Mesenchymal stem cell (in vitro differentiated cells and primary cell): Measurements from ENCODE around the gene HSPG2.
A peak's percentile ranks its signal among the peaks of the same experiment; 100 is the strongest.

Experiments used
- DNase-seq: peaks from one replicate; pipeline ENCODE4 v3.0.0-alpha.2; 2013
- H2AFZ ChIP-seq: one replicate; pipeline ENCODE4 v1.6.1; 2013; ENCODE audit warnings: low read depth, mild to moderate bottlenecking, control low read depth, inconsistent platforms, low read length, moderate library complexity
- H2AK5ac ChIP-seq: 2 replicates; pipeline ENCODE4 v1.6.1; 2013; ENCODE audit warnings: low read length, moderate library complexity, mild to moderate bottlenecking, inconsistent platforms; ENCODE audit not compliant: severe bottlenecking
- H2BK120ac ChIP-seq: one replicate; pipeline ENCODE4 v1.6.1; 2013; ENCODE audit warnings: low read depth, mild to moderate bottlenecking, inconsistent platforms, low read length, moderate library complexity
- H2BK12ac ChIP-seq, 2 experiments: one replicate each; pipeline ENCODE4 v1.6.1; 2013; ENCODE audit warnings: inconsistent platforms in 2 of 2, low read length in 2 of 2, mild to moderate bottlenecking in 2 of 2, moderate library complexity in 2 of 2, control low read depth in 1 of 2
- H2BK15ac ChIP-seq: one replicate; pipeline ENCODE4 v1.6.1; 2013; ENCODE audit warnings: mild to moderate bottlenecking, low read depth, inconsistent platforms; ENCODE audit not compliant: poor library complexity, severe bottlenecking
- H2BK5ac ChIP-seq: 2 replicates; pipeline ENCODE4 v1.6.1; 2013; ENCODE audit warnings: low read depth, mild to moderate bottlenecking, low read length, control low read depth, inconsistent platforms; ENCODE audit not compliant: poor library complexity, severe bottlenecking
- H3K14ac ChIP-seq, 2 experiments: one replicate each; pipeline ENCODE4 v1.6.1; 2013; ENCODE audit warnings: inconsistent platforms in 2 of 2, low read length in 2 of 2, control low read depth in 1 of 2, mild to moderate bottlenecking in 1 of 2, moderate library complexity in 1 of 2
- H3K18ac ChIP-seq, 2 experiments: one replicate each; pipeline ENCODE4 v1.6.1; 2013; ENCODE audit warnings: inconsistent platforms in 2 of 2, low read length in 2 of 2, control low read depth in 1 of 2, low read depth in 1 of 2, mild to moderate bottlenecking in 1 of 2
- H3K23ac ChIP-seq, 2 experiments: one replicate each; pipeline ENCODE4 v1.6.1; 2013; ENCODE audit warnings: inconsistent platforms in 2 of 2, low read length in 2 of 2, mild to moderate bottlenecking in 2 of 2, moderate library complexity in 2 of 2, control low read depth in 1 of 2
- H3K27ac ChIP-seq: 2 replicates; pipeline ENCODE4 v1.5.1; 2013; ENCODE audit warnings: mild to moderate bottlenecking, moderate library complexity, low read length, control low read depth, inconsistent platforms; ENCODE audit not compliant: poor library complexity, severe bottlenecking
- H3K27me3 ChIP-seq, 2 experiments: 2 replicates each; pipeline versions ENCODE4 v1.6.1 to v1.7.0; 2013; ENCODE audit warnings: low read length in 2 of 2, mild to moderate bottlenecking in 2 of 2, moderate library complexity in 2 of 2, control low read depth in 1 of 2, inconsistent platforms in 1 of 2; ENCODE audit not compliant: control insufficient read depth in 1 of 2, insufficient read depth in 1 of 2
- H3K36me3 ChIP-seq, 2 experiments: 2 replicates each; pipeline versions ENCODE4 v1.6.1 to v1.7.0; 2013; ENCODE audit warnings: low read length in 2 of 2, control low read depth in 1 of 2, inconsistent platforms in 1 of 2, low read depth in 1 of 2, mild to moderate bottlenecking in 1 of 2; ENCODE audit not compliant: insufficient read depth in 2 of 2, control insufficient read depth in 1 of 2
- H3K4ac ChIP-seq, 2 experiments: one replicate each; pipeline ENCODE4 v1.6.1; 2013; ENCODE audit warnings: inconsistent platforms in 2 of 2, low read length in 2 of 2, mild to moderate bottlenecking in 2 of 2, moderate library complexity in 2 of 2, control low read depth in 1 of 2, low read depth in 1 of 2
- H3K4me1 ChIP-seq: 2 replicates; pipeline ENCODE4 v1.6.1; 2013; ENCODE audit warnings: low read depth, low read length, control low read depth; ENCODE audit not compliant: control insufficient read depth, insufficient read depth
- H3K4me2 ChIP-seq: 2 replicates; pipeline ENCODE4 v1.6.1; 2013; ENCODE audit warnings: low read length, mild to moderate bottlenecking, inconsistent platforms; ENCODE audit not compliant: poor library complexity, severe bottlenecking
- H3K4me3 ChIP-seq, 2 experiments: 2 replicates each; pipeline versions ENCODE4 v1.5.1 to v1.7.0; 2013; ENCODE audit warnings: low read length in 2 of 2, mild to moderate bottlenecking in 2 of 2, control low read depth in 1 of 2, low read depth in 1 of 2; ENCODE audit not compliant: insufficient read depth in 1 of 2
- H3K79me1 ChIP-seq: replicated peaks from 2 replicates; pipeline ENCODE4 v1.6.1; 2013; ENCODE audit warnings: mild to moderate bottlenecking, control low read depth, low read length, inconsistent platforms; ENCODE audit not compliant: poor library complexity, severe bottlenecking
- H3K9ac ChIP-seq: 2 replicates; pipeline ENCODE4 v1.7.0; 2013; ENCODE audit warnings: mild to moderate bottlenecking, low read length, moderate library complexity
- H3K9me3 ChIP-seq: 2 replicates; pipeline ENCODE4 v1.7.0; 2013; ENCODE audit warnings: mild to moderate bottlenecking, low read length; ENCODE audit not compliant: control insufficient read depth
- H4K8ac ChIP-seq: one replicate; pipeline ENCODE4 v1.6.1; 2013; ENCODE audit warnings: inconsistent platforms, mild to moderate bottlenecking, low read length, moderate library complexity
- H4K91ac ChIP-seq: one replicate; pipeline ENCODE4 v1.6.1; 2013; ENCODE audit warnings: mild to moderate bottlenecking, low read length, inconsistent platforms
- WGBS: methylation state at CpG from one replicate; pipeline ENCODE4 v1.1.7; 2013; ENCODE audit warnings: mixed read lengths; 5-methylcytosine and 5-hydroxymethylcytosine counted together

The HSPG2 gene

DNA sequence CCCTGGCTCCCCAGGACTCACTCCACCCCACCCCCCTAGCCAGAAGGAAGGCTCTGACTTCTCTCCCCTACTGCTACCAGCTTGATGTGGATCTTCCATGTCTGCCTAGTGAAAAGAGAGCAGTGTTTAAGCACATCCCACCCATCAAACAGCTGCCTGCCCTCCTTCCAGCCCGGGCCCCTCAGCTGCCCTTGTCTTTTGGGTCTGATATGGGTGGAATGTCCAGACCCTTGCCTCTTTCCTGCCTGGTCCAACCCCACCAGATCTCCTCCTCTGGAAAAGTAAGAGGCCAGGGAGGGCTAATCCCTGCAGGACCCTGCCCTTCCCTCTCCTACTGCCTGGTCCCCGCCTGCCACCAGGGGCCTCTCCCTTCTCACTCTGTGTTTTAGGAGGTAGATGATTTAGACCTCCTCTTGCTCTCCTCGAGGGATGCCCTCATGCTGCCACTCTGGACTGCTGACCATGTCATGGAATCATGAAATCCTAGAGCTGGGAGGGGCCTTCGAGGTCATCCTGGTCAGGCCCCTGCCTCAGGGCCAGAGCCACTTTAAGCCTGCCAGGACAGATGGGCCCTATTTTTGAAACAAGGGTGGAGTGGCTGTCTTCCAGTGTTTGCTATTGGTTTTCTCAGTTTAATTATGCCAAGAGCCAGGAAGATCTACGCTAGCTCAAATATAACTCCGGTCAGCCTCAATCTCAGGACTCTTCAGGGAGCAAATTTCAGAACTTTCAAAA, 15.8 kb upstream of the HSPG2 start:
- Histone ChIP-seq H3K79me1 (no peaks in the 10 kb centered on the region), H3K9me3 (no peaks in the 10 kb centered on the region), H2BK12ac (peak overlapping the region in 1 of 2 experiments; percentile 29), H3K27ac (no peak overlapping the region), H2BK15ac (no peak overlapping the region), H3K18ac (no peak overlapping the region), H2AK5ac (no peak overlapping the region), H3K36me3 (no peaks in the 10 kb centered on the region), H4K8ac (no peak overlapping the region), H3K27me3 (peaks cover 0 to 3% of the 10 kb centered on the region in 2 experiments), H3K4ac (no peak overlapping the region), H2BK120ac (no peak overlapping the region), H4K91ac (no peak overlapping the region), H3K4me3 (no peak overlapping the region), H3K23ac (no peak overlapping the region), H3K9ac (no peak overlapping the region), H3K14ac (no peak overlapping the region), H3K4me1 (peaks cover 27% of the 10 kb centered on the region), H3K4me2 (no peak overlapping the region), H2AFZ (no peak overlapping the region), H2BK5ac (no peak overlapping the region)
- DNase-seq, result no peak
- 80% methylated on average over 6 of the region's 6 CpGs for WGBS

DNA sequence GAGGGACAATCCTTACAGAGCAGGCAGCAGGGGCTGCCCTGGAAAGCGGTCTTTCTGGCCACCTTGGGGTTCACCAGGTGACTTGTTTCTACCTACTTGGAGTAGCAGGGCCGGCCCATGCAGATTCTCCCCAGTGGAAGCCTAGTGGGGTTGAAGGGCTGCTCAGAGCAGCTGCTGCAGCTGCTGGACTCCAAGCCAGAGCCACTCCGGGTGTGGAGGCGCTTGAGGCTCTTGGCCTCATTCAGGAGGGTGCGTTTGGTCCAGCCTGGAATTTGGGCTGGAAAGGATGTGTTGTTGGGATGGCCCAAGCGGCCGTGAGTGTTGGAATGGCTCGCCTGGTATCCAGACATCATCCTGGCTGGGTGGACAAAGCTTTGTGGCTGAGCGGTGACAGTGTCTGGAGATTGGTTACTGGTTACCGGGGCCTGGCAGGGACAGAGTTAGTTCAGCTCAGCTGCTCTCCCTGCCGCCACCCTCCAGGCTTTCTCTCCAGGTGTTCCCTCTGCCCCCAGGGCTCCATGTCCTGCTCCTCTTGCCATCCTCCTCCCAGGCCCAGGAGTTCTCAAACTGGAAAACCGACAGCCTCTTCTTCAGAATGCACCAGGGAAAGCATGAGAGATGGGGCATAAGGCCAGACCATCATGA, 14.2 kb upstream of the HSPG2 start:
- Histone ChIP-seq H3K27me3 (peaks cover 0 to 3% of the 10 kb centered on the region in 2 experiments), H3K4me1 (peaks cover 15% of the 10 kb centered on the region), H3K36me3 (no peaks in the 10 kb centered on the region), H3K23ac (no peak overlapping the region), H3K14ac (no peak overlapping the region), H3K27ac (no peak overlapping the region), H3K4ac (no peak overlapping the region), H4K8ac (no peak overlapping the region), H2AFZ (no peak overlapping the region), H4K91ac (no peak overlapping the region), H2BK15ac (no peak overlapping the region), H2BK12ac (no peak overlapping the region), H2BK120ac (no peak overlapping the region), H3K9ac (no peak overlapping the region), H3K18ac (no peak overlapping the region), H3K4me2 (no peak overlapping the region), H3K79me1 (no peaks in the 10 kb centered on the region), H3K4me3 (no peak overlapping the region), H3K9me3 (no peaks in the 10 kb centered on the region), H2BK5ac (no peak overlapping the region), H2AK5ac (no peak overlapping the region)
- 91% methylated on average over 12 of the region's 12 CpGs for WGBS
- no peak for DNase-seq

DNA sequence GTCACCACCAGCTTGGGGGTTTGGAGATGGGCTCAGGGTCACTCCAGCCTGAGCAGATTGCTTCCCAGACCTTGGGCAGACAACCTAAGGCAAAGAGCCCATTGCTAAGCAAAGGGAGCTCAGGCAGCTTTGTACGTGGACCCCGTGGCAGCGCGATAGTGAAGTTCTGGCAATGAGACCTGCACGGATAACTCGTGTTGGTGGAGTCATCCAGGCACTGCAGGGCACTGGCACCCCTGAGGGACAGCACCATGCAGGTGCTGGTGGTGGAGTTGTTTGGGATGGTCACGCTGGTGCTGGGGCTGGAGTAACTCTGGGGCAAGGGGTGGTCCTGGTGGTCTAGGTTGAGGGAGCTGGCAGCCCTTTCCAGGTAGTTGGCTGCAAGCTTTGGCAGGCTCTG, 13.6 kb upstream of the HSPG2 start:
- peaks cover 9% of the 10 kb centered on the region for H3K4me1 ChIP-seq
- H2BK12ac ChIP-seq, result no peak overlapping the region
- no peak overlapping the region for H3K9ac ChIP-seq
- no peak overlapping the region for H2BK5ac ChIP-seq
- no peaks in the 10 kb centered on the region for H3K9me3 ChIP-seq
- H3K14ac ChIP-seq, result peak overlapping the region in 1 of 2 experiments; percentile 72
- H3K27me3 ChIP-seq, result peaks cover 0 to 3% of the 10 kb centered on the region in 2 experiments
- H3K79me1 ChIP-seq, result no peaks in the 10 kb centered on the region
- WGBS, result 96% methylated on average over 7 of the region's 7 CpGs
- no peak overlapping the region for H3K27ac ChIP-seq
- no peak overlapping the region for H2BK120ac ChIP-seq
- no peak overlapping the region for H2AFZ ChIP-seq
- H4K91ac ChIP-seq, result no peak overlapping the region
- H3K18ac ChIP-seq, result no peak overlapping the region
- peak overlapping the region in 1 of 2 experiments; percentile 6 for H3K4ac ChIP-seq
- no peak overlapping the region for H3K4me2 ChIP-seq
- H4K8ac ChIP-seq, result no peak overlapping the region
- H2AK5ac ChIP-seq, result peak overlapping the region; percentile 42
- no peak overlapping the region for H3K23ac ChIP-seq
- DNase-seq, result no peak
- peak overlapping the region in 1 of 2 experiments; percentile 26 for H3K4me3 ChIP-seq
- no peaks in the 10 kb centered on the region for H3K36me3 ChIP-seq
- H2BK15ac ChIP-seq, result no peak overlapping the region

DNA sequence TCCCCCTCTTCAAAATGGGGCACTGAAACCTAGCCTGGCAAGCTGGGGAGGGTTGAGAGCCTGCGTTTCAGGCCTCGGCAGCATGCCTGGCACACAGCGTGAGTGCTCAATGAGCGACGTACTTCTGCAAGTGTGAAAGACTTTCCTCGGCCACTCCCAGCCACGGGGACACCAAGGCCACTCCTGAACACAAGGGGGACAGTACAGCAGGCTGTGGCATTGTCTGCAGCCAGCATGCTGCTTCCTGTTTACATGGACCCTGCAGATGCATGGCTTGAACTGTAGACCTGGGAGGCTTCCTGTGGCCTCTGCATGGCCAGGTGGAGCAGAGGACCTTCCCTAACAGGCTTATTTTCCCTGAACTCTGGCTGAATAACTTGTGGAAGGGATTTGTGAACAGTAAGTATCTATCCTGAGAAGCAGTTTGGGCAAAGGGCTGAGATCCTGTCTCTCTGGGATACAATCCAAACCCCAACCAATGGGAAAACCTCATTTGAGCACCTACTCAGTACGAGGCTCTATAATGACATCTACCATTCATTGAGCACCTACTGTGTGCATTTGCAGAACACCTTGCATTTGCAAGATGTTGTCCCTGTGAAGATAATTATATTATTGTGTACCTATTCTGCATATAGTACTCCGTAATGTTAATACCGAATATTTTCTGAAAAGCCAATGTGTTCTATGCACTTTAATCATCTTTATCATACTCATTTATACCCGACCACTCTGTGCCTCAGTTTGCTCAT, 9.9 kb upstream of the HSPG2 start:
- Histone ChIP-seq H2BK12ac (no peak overlapping the region), H3K4me2 (no peak overlapping the region), H2BK15ac (no peak overlapping the region), H3K4me1 (peaks cover 7% of the 10 kb centered on the region), H3K9me3 (no peaks in the 10 kb centered on the region), H2AFZ (no peak overlapping the region), H4K91ac (no peak overlapping the region), H4K8ac (no peak overlapping the region), H3K4ac (no peak overlapping the region), H3K18ac (peak overlapping the region in 1 of 2 experiments; percentile 72), H2BK120ac (no peak overlapping the region), H2BK5ac (no peak overlapping the region), H3K23ac (no peak overlapping the region), H3K14ac (peak overlapping the region in 1 of 2 experiments; percentile 11), H2AK5ac (no peak overlapping the region), H3K36me3 (no peaks in the 10 kb centered on the region), H3K79me1 (no peaks in the 10 kb centered on the region), H3K9ac (no peak overlapping the region), H3K27ac (no peak overlapping the region), H3K4me3 (no peak overlapping the region), H3K27me3 (peaks cover 0 to 3% of the 10 kb centered on the region in 2 experiments)
- DNase-seq, result no peak
- 84% methylated on average over 11 of the region's 11 CpGs for WGBS
